Kidney epithelial cell (primary cell): ENCODE results near the gene EXOG. TPM values are rescaled to one million over a fixed set of nuclear protein-coding genes. Genes with fewer than 3 reads are reported as not detected.

ENCODE experiments used
- DNase-seq: peaks from one replicate; pipeline ENCODE4 v3.0.0-alpha.2; 2010; ENCODE audit warnings: low read depth
- H3K27me3 ChIP-seq: 2 replicates; pipeline ENCODE4 v1.6.0; 2011; ENCODE audit warnings: low read length; ENCODE audit not compliant: control insufficient read depth, insufficient read depth
- H3K36me3 ChIP-seq: 2 replicates; pipeline ENCODE4 v1.5.1; 2011; ENCODE audit warnings: low read length; ENCODE audit not compliant: control insufficient read depth, insufficient read depth
- H3K4me3 ChIP-seq: 2 replicates; pipeline ENCODE4 v1.5.1; 2011; ENCODE audit warnings: low read depth, mild to moderate bottlenecking, control low read depth, low read length
- total RNA-seq: library from RNA; depleted of rRNA; stranded (reverse); fragments of >200 nt; gene quantifications from 2 replicates; pipeline ENCODE4 v1.2.3, GENCODE V29; 2015
- TF ChIP-seq, protein P1 (sequence below): IDR thresholded peaks from 2 replicates; pipeline ENCODE4 v1.5.1; 2011; ENCODE audit warnings: mild to moderate bottlenecking, moderate library complexity, low read length, control low read depth, inconsistent platforms; ENCODE audit not compliant: insufficient read depth, poor library complexity, severe bottlenecking

The EXOG gene
- total RNA-seq, 1 donor from 2014 or later: 5.4 TPM

DNA sequence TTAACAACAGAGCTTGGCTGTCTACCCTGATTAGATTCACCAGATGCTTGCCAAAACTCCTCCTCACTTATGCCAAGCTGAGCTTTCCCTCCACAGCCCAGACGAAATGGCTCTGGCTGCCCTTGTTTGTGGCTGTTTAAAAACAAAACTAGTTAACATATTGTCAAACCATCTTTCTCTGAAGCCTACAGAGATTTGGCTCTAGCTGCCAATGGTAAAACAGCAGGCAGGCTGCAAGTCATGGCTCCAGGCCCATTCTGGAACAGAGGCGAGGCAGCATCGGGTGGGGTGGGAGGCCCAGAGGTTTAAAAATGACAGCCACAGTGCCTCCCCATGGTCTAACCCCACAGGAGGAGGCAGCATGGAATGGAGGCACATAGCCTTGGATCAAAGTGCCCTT is 77.4 kb downstream of the EXOG start:
- no peaks in the 10 kb centered on the region for H3K27me3 ChIP-seq
- TF ChIP-seq, protein P1, sequence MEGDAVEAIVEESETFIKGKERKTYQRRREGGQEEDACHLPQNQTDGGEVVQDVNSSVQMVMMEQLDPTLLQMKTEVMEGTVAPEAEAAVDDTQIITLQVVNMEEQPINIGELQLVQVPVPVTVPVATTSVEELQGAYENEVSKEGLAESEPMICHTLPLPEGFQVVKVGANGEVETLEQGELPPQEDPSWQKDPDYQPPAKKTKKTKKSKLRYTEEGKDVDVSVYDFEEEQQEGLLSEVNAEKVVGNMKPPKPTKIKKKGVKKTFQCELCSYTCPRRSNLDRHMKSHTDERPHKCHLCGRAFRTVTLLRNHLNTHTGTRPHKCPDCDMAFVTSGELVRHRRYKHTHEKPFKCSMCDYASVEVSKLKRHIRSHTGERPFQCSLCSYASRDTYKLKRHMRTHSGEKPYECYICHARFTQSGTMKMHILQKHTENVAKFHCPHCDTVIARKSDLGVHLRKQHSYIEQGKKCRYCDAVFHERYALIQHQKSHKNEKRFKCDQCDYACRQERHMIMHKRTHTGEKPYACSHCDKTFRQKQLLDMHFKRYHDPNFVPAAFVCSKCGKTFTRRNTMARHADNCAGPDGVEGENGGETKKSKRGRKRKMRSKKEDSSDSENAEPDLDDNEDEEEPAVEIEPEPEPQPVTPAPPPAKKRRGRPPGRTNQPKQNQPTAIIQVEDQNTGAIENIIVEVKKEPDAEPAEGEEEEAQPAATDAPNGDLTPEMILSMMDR: no peak
- H3K36me3 ChIP-seq: no peaks in the 10 kb centered on the region
- H3K4me3 ChIP-seq: no peak overlapping the region
- no peak for DNase-seq

DNA sequence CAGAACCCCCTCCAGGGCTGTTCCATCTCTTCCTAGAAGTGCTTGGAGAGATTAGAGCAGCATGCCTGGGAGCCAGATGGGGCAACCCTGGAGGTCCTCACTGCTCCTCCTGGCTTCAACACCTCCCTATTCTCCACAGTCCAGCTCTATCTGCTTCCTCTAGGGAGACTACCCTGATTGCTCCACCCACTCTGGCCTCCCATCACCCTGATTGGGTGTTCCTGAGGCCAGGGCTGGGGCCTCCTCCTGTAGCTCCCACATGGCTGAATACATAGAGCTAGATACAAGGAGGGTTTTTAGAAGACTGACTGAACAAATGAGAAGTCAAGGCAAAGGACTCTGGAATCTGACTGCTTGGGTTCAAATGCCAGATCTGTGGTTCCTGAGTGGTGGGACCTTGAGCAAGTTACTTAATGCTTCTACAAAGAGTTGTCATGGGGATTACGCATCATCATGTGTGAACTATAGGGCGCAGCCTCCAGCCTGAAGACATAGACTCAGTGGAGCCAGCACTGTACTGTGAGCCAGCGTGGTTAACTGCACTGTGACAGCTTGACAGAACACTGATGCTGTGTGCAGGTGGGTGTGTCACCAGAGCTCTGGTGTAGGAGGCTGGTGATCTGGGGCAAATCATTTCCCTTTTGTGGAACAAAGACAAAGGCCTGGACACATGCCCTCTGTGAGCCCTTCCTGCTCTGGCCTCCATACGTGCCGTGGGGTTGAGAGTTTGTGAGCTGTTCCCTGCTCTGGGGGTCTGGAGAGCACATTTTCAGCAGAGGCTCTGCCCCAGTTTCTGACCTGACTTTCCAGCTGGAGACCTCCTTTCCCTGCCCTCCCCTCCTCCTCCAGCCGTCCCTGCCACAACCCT is 78.5 kb downstream of the EXOG start:
- H3K36me3 ChIP-seq: no peaks in the 10 kb centered on the region
- TF ChIP-seq, protein P1: no peak
- no peak for DNase-seq
- no peaks in the 10 kb centered on the region for H3K27me3 ChIP-seq
- H3K4me3 ChIP-seq: no peak overlapping the region

- Histone ChIP-seq H3K4me3 (no peak overlapping the region), H3K27me3 (no peaks in the 10 kb centered on the region), H3K36me3 (no peaks in the 10 kb centered on the region)
- no peak for DNase-seq
- TF ChIP-seq, protein P1: no peak
Observed at GRCh38 chr3:38575279-38575843, 79.2 kb downstream of the EXOG start.

Other genes starting within 250 kb of the EXOG start
- 0.34 TPM in 1 of 2 replicates, not detected in the other for gene SLC22A13, start 230.5 kb upstream of the EXOG start, total RNA-seq
- gene SLC22A14, start 214.0 kb upstream of the EXOG start, total RNA-seq: 0.58 TPM in 1 of 2 replicates, not detected in the other
- gene XYLB, start 149.6 kb upstream of the EXOG start, total RNA-seq: 1.9 and 2.6 TPM in 2 replicates
- 16.1 and 18.7 TPM in 2 replicates for gene ACVR2B, start 42.5 kb upstream of the EXOG start, total RNA-seq
- gene SCN5A, start 153.3 kb downstream of the EXOG start, total RNA-seq: 3.8 and 6.4 TPM in 2 replicates